Panc1 (cell line): ENCODE results near the gene EPHB1. TPM values are rescaled to one million over a fixed set of nuclear protein-coding genes. Genes with fewer than 3 reads are reported as not detected.
"Not testable (repeated sequence)": the region's sequence is repeated elsewhere in the genome, so short reads cannot be mapped to it uniquely, and the experiment has no call there.

ENCODE experiments used
- ATAC-seq: fragments of 200-7000 bp; cut with Tn5 transposase; 2 replicates; pipeline ENCODE4 v1.9.1; 2020; ENCODE audit warnings: mild to moderate bottlenecking, moderate library complexity
- BruUV-seq: library from RNA; stranded (reverse); fragments of 400-500 nt; replicated peaks from 2 replicates; lab custom pipeline; 2021; lab: Mats Ljungman, UMichigan
- CTCF ChIA-PET: fragments of 300-600 bp; sonication (Branson Sonifier 250); formaldehyde crosslinking; loops from one replicate; lab custom pipeline; 2022; ENCODE audit warnings: antibody characterized with exemption; lab: Charles Lee
- POLR2A ChIA-PET: fragments of 300-600 bp; sonication (Branson Sonifier 250); formaldehyde crosslinking; loops from one replicate; lab custom pipeline; 2022; ENCODE audit warnings: antibody characterized with exemption; lab: Charles Lee
- DNase-seq: peaks from one replicate; pipeline ENCODE4 v3.0.0-alpha.2; 2010; ENCODE audit warnings: low read depth, low spot score
- H3K27ac ChIP-seq: 2 replicates; pipeline ENCODE4 v1.5.1; 2011; ENCODE audit warnings: mild to moderate bottlenecking, low read length, inconsistent platforms
- H3K27me3 ChIP-seq: fragments of 200-500 bp; sonication (Bioruptor generic); 2 replicates; pipeline ENCODE4 v1.6.0; 2014; ENCODE audit warnings: low read length, inconsistent platforms; ENCODE audit not compliant: control insufficient read depth, insufficient read depth
- H3K36me3 ChIP-seq: fragments of 200-500 bp; sonication (Bioruptor generic); 2 replicates; pipeline ENCODE4 v1.5.1; 2014; ENCODE audit warnings: inconsistent platforms, mild to moderate bottlenecking, low read length, moderate library complexity; ENCODE audit not compliant: control insufficient read depth, insufficient read depth
- H3K4me1 ChIP-seq: 2 replicates; pipeline ENCODE4 v1.5.1; 2011; ENCODE audit warnings: inconsistent platforms, mild to moderate bottlenecking, low read length, moderate library complexity; ENCODE audit not compliant: control insufficient read depth, insufficient read depth
- H3K4me3 ChIP-seq, 2 experiments: 2 replicates each; pipeline ENCODE4 v1.5.1; 2011 to 2012; ENCODE audit warnings: low read depth in 2 of 2, low read length in 2 of 2, mild to moderate bottlenecking in 2 of 2, inconsistent platforms in 1 of 2, moderate library complexity in 1 of 2
- H3K9me3 ChIP-seq: fragments of 200-500 bp; sonication (Bioruptor generic); 2 replicates; pipeline ENCODE4 v1.5.1; 2014; ENCODE audit warnings: low read depth, mild to moderate bottlenecking, inconsistent platforms, low read length, moderate library complexity; ENCODE audit not compliant: control insufficient read depth, insufficient read depth
- POLR2AphosphoS5 ChIP-seq: IDR thresholded peaks from 2 replicates; pipeline ENCODE4 v1.6.1; 2012; ENCODE audit warnings: mild to moderate bottlenecking, low read depth, low read length, moderate library complexity
- SIN3A ChIP-seq: IDR thresholded peaks from 2 replicates; pipeline ENCODE4 v1.6.1; 2012; ENCODE audit warnings: low read depth, mild to moderate bottlenecking, low read length, moderate library complexity, borderline replicate concordance; ENCODE audit not compliant: insufficient read depth
- TCF7L2 ChIP-seq: IDR thresholded peaks from 2 replicates; pipeline ENCODE4 v1.6.1; 2011; ENCODE audit warnings: mild to moderate bottlenecking, low read depth, low read length, inconsistent platforms
- in situ Hi-C: cut with HindIII; loops from 2 replicates; pipeline ENCODE4 v1.10.0; 2016; ENCODE audit warnings: low sequenced_read_pairs, low pct_unique_long_range_greater_than_20kb
- intact Hi-C: fragments of 100-400 bp; cut with micrococcal nuclease; formaldehyde crosslinking; loops from one replicate; pipeline ENCODE4 v1.10.0; 2022; ENCODE audit not compliant: unreplicated experiment
- total RNA-seq: library from RNA; stranded (reverse); gene quantifications from one replicate; pipeline ENCODE4 v1.2.1, GENCODE V29; 2021; ENCODE audit not compliant: unreplicated experiment
- TF ChIP-seq, protein P1 (sequence below), 2 experiments: IDR thresholded peaks; 2 replicates each; pipeline ENCODE4 v1.6.1; 2011 to 2012; ENCODE audit warnings: low read depth in 2 of 2, control low read depth in 1 of 2, low read length in 1 of 2, mild to moderate bottlenecking in 1 of 2, moderate library complexity in 1 of 2; ENCODE audit not compliant: insufficient read depth in 1 of 2
- TF ChIP-seq, protein P2 (sequence below): fragments of 450-650 bp; IDR thresholded peaks from 2 replicates; pipeline ENCODE4 v1.5.1; 2017; ENCODE audit warnings: mild to moderate bottlenecking

EPHB1 gene
- total RNA-seq, 1 experiment from 2014 or later: 0.46 TPM

DNA sequence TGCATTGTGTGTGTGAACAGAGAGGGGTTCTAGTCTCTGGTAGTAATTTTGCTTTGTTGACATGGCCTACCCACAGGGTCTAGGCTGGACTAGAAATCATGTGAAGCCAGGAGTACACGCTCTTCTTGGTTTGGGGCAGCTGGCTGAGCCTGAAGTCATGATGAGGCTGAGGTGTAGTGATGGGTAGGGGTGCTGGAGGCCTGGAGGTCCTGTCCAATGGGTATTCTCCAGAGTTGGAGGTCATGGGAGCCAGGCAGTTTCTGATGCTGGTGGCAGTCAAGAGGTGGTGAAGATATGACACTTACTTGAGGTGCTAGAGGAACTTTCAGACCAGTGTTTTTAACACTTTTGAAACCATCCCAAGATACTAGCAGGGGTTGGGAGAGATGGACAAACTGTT lies 18.5 kb upstream of the EPHB1 start:
- H3K36me3 ChIP-seq: no peaks in the 10 kb centered on the region
- TF ChIP-seq, protein P1, sequence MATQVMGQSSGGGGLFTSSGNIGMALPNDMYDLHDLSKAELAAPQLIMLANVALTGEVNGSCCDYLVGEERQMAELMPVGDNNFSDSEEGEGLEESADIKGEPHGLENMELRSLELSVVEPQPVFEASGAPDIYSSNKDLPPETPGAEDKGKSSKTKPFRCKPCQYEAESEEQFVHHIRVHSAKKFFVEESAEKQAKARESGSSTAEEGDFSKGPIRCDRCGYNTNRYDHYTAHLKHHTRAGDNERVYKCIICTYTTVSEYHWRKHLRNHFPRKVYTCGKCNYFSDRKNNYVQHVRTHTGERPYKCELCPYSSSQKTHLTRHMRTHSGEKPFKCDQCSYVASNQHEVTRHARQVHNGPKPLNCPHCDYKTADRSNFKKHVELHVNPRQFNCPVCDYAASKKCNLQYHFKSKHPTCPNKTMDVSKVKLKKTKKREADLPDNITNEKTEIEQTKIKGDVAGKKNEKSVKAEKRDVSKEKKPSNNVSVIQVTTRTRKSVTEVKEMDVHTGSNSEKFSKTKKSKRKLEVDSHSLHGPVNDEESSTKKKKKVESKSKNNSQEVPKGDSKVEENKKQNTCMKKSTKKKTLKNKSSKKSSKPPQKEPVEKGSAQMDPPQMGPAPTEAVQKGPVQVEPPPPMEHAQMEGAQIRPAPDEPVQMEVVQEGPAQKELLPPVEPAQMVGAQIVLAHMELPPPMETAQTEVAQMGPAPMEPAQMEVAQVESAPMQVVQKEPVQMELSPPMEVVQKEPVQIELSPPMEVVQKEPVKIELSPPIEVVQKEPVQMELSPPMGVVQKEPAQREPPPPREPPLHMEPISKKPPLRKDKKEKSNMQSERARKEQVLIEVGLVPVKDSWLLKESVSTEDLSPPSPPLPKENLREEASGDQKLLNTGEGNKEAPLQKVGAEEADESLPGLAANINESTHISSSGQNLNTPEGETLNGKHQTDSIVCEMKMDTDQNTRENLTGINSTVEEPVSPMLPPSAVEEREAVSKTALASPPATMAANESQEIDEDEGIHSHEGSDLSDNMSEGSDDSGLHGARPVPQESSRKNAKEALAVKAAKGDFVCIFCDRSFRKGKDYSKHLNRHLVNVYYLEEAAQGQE (IDR thresholded peaks at IDR 0.05; ENCODE audit: insufficient read depth in 1 of 2, low read depth in 2 of 2, low read length in 1 of 2): no peak
- TF ChIP-seq, protein P2, sequence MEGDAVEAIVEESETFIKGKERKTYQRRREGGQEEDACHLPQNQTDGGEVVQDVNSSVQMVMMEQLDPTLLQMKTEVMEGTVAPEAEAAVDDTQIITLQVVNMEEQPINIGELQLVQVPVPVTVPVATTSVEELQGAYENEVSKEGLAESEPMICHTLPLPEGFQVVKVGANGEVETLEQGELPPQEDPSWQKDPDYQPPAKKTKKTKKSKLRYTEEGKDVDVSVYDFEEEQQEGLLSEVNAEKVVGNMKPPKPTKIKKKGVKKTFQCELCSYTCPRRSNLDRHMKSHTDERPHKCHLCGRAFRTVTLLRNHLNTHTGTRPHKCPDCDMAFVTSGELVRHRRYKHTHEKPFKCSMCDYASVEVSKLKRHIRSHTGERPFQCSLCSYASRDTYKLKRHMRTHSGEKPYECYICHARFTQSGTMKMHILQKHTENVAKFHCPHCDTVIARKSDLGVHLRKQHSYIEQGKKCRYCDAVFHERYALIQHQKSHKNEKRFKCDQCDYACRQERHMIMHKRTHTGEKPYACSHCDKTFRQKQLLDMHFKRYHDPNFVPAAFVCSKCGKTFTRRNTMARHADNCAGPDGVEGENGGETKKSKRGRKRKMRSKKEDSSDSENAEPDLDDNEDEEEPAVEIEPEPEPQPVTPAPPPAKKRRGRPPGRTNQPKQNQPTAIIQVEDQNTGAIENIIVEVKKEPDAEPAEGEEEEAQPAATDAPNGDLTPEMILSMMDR: no peak
- TF ChIP-seq SIN3A (no peak), POLR2AphosphoS5 (no peak), TCF7L2 (no peak)
- H3K27ac ChIP-seq: no peak overlapping the region
- ChIA-PET CTCF (no interaction called here), POLR2A (no interaction called here)
- ATAC-seq (no peak), DNase-seq (no peak)
- H3K4me1 ChIP-seq: no peaks in the 10 kb centered on the region
- peaks cover 8% of the 10 kb centered on the region for H3K27me3 ChIP-seq
- no peak overlapping the region for H3K4me3 ChIP-seq
- no TSS peak for BruUV-seq
- in situ Hi-C loops: no loop called here
- intact Hi-C loops: no loop called here
- H3K9me3 ChIP-seq: no peaks in the 10 kb centered on the region

DNA sequence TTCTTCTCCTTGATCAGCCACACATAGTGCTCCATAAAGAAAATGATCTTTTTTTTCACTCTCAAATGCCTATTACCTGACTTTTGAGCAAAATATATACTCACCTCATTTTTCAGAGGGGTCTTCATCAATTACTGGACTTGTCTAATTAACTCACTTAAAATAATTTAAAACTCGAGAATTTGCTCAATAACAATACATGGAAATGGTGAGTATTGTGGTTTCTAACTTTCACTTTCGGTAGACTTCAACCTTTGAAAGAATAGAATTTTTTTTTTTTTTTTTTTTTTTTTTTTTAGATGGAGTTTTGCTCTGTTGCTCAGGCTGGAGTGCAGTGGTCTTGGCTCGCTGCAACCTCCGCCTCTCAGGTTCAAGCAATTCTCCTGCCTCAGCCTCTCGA lies 17.7 kb upstream of the EPHB1 start:
- no peaks in the 10 kb centered on the region for H3K4me1 ChIP-seq
- in situ Hi-C loops: no loop called here
- H3K36me3 ChIP-seq: no peaks in the 10 kb centered on the region
- intact Hi-C loops: no loop called here
- H3K9me3 ChIP-seq: no peaks in the 10 kb centered on the region
- BruUV-seq: no TSS peak
- ATAC-seq (no peak), DNase-seq (no peak)
- no peak overlapping the region for H3K27ac ChIP-seq
- ChIA-PET CTCF (no interaction called here), POLR2A (no interaction called here)
- H3K4me3 ChIP-seq: no peak overlapping the region
- H3K27me3 ChIP-seq: peaks cover 9% of the 10 kb centered on the region
- TF ChIP-seq, protein P2: no peak
- TF ChIP-seq TCF7L2: no peak
- no peak for TF ChIP-seq POLR2AphosphoS5
- TF ChIP-seq, protein P1 (IDR thresholded peaks at IDR 0.05; ENCODE audit: insufficient read depth in 1 of 2, low read depth in 2 of 2, low read length in 1 of 2): no peak
- no peak for TF ChIP-seq SIN3A

DNA sequence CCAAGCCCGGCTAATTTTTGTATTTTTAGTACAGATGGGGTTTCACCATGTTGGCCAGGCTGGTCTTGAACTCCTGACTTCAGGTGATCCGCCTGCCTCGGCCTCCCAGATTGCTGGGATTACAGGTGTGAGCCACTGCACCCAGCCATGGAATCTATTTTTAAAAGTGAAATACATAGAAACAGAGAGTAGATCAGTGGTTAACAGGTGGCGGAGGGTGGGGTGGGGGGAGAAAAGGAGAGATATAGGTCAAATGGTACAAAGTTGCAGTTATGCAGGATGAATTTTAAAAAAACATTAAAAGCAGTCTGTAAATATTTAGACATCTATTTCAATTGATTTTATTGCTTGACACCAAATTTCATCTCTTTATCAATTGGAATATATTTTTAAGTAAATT lies 6.8 kb upstream of the EPHB1 start:
- POLR2A ChIA-PET, H3K4me3 ChIP-seq, intact Hi-C loops, ATAC-seq, CTCF ChIA-PET, H3K27ac ChIP-seq, in situ Hi-C loops, DNase-seq, H3K36me3 ChIP-seq, BruUV-seq, H3K27me3 ChIP-seq, H3K9me3 ChIP-seq, H3K4me1 ChIP-seq: not testable (repeated sequence)
